GOT3 (cell line): ENCODE results near the gene DOCK2.
"Not testable (repeated sequence)": the region's sequence is repeated elsewhere in the genome, so short reads cannot be mapped to it uniquely, and the experiment has no call there.

Experiments
- DNase-seq: peaks from one replicate; lab custom pipeline; 2025; ENCODE audit warnings: mixed read lengths; lab: John Stamatoyannopoulos, UW

Gene DOCK2

GRCh38 chr5:169943026-169943425, 306.0 kb downstream of the DOCK2 start:
- DNase-seq: no peak

- DNase-seq: no peak
These were observed 307.0 kb downstream of the DOCK2 start for GRCh38 chr5:169944115-169944514.

DNA sequence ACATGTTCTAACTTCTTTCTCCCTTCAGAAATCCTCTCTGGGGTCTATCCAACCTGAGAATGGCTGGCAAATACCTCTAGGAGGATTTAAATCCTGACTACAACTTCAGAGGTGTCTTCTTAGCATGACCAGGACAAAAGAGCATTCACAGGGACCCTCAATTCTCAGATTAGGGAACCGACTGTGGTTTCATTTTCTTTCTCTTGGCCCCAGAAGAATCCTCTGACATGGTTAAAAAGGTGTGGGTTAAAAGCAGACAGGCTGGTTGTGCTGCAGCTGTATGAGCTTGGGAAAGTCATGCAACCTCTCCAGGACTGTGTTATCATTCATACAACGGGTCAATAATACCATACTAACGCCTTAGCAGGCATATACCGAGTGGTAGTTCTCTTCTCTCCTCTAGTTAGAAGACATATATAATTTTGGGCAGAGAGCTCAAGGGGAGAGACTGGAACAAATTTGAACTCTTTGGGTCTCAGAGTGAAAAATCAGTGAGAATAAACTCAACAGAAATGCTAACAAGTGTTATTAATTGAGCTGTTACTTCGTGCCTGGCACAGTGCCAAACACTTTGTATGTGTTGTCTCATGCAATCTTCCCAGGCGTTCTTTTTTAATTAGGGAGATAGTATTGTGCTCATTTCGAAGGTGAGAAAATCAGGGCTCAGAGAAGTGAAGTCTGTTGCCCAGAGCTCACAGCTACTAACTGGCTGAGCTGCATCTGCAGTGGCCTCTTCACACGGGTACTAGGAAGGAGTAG, 308.0 kb downstream of the DOCK2 start:
- DNase-seq: no peak

- DNase-seq: peak; percentile 57
These were observed 308.8 kb downstream of the DOCK2 start for GRCh38 chr5:169945831-169946261.

DNA sequence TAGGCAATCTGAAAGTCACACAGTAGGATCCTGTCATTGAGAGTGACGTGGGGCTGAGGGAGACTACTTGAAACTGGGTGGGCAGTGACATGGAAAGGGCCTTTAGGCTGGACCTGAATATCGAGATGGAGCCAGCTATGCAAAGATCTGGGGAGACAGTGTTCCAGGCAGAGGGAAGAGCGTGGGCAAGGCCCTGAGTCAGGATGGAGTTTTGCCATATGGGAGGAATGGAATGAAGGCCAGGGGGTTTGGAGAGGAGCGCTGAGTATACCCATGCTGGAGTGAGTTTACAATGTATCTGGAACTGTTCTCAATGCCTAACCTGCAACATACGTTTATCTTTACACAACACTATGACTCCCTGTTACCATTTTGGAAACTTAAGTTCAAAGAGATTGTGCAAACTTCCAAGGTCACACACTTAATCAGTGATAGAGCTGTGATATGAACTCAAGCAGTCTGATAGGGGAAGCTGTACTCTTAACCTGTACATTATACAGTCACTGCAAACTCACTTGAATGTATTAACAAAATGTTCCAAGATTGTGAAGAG, 309.7 kb downstream of the DOCK2 start:
- no peak for DNase-seq

GRCh38 chr5:169950333-169950732, 313.3 kb downstream of the DOCK2 start:
- DNase-seq: no peak

- DNase-seq: not testable (repeated sequence)
These were observed 316.1 kb downstream of the DOCK2 start for GRCh38 chr5:169953196-169953595.

DNA sequence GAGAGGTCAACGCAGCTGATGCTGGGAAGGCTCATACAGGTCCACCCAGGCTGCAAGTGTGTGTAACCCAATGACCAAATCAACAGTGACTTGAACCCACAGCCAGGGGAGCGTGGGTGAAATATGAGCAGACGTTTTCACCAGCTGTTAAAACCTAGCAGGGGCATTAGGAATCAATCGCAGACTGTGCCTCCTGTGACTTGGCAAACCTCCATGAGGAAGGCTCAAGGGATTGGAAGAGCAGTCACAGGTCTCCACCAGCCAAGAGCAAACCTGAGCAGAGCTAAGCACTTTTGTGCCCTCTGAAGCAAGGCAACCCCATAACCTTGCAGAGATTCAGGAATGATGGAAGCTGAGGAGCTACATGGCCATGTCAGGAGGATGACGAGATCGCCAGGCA, 317.7 kb downstream of the DOCK2 start:
- no peak for DNase-seq

DNA sequence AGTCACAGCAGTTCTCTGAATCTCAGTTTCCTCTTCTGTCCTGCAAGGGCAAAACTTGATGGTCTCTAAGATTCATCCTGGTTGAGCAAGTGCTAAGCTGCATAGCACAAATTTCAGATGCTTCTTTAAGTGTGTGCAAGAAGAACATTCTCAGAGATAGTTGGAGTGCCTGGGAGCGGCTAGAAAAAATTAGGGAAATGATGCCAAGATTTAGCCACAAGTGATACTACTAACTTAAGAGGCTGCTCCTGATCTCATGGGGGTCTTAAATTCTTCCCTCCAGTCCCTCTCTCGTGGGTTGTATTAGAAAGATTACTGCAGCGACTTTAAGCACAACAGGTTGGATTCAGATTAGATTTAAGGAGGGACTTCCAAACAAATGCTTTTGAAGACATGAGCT, 319.1 kb downstream of the DOCK2 start:
- DNase-seq: no peak

- DNase-seq: no peak
These were observed 319.7 kb downstream of the DOCK2 start for GRCh38 chr5:169956756-169957155.

GRCh38 chr5:169958278-169958677, 321.2 kb downstream of the DOCK2 start:
- no peak for DNase-seq

DNA sequence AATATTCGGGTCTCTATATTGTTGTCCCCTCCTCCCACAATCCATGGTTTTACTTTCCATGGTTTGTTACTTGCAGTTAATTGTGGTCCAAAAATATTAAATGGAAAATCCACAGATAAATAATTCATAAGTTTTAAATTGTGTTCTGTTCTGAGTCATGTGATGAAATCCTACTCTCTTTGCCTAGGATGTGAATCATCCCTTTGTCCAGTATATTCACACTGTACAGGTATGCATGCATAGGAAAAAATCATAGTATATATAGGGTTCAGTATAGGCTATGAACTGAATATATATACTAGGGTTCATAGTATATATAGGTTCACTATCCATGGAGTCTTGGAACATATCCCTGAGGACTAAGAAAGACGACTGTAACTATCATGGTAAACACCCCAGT, 323.6 kb downstream of the DOCK2 start:
- no peak for DNase-seq

DNA sequence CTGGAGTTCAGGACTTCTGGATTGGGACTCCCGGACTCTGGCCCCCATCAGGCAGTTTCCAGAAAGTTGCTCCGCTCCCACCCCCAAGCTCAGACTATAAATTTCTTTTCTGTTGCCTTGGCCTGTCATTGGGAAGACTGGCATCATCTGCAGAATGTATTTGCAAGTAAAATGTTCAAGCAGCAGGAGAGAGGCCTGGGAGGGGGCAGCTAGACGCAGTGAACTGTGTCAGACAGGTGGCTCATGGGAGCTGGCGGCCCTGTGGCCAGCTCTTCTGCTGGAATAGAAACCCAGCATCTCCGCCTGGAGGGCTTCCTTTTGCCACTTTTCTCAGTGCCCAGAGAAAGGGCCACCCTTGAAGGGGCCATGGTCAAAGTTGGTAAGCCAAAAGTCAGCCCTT, 327.2 kb downstream of the DOCK2 start:
- DNase-seq: no peak

- no peak for DNase-seq
These were observed 333.3 kb downstream of the DOCK2 start for GRCh38 chr5:169970339-169970738.

DNA sequence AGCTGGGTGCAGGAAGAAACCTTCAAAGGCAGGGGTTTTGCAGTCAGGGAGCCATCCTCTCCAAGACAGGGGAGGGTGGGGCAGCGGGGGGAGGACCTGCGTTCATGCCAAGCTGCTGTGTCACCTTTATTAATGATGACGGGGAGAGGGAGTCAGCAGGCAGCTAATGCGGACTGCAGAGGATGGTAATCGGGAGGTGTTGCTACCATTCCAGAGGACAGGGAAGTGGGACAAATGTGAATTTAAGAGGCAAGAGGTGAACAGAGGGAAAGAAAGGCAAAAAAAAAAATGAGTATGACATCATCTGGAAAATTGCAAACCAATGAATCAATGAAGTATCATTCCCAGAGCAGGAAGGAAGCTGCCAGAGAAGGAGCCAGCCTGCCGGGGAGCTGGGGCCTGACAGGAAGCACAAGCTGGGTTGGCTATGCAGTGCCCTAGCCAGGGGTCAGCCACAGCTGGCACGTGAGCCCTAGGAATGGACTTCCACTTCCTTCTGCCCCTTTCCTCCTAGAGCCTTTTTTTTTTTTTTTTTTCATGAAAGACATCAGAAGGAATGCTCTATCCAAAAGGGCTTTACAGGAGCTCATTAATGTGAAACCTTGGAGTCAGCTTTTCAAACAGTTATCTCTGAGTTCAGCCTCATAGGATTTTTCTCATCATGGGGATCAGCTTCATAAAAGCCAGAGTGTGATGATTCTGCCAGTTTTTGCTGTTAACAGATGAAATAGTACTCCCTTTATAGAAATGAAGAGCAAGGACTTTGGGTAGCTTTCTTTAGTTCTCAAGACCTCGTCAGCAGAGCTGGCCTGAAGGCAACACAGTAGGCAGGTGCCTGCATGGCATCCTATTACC, 334.1 kb downstream of the DOCK2 start:
- DNase-seq: peak; percentile 13

DNA sequence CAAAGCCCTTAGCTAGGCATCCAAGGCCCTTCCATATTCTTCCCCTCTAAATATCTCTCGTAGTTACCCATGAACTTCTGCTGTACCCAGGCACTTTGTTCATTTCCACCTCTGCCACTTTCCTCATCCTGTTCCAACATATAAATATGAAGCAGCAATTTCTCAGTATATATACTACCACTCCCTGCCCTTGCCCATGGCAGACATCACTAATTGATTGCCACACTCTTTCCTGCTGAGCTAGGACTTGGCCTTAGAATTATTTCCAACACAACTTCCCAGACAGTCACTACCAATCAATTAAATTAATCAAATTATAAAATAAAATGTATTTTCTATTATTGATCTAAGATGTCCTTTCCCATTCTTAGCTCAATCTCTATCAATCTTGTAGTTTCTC, 334.7 kb downstream of the DOCK2 start:
- no peak for DNase-seq

DNA sequence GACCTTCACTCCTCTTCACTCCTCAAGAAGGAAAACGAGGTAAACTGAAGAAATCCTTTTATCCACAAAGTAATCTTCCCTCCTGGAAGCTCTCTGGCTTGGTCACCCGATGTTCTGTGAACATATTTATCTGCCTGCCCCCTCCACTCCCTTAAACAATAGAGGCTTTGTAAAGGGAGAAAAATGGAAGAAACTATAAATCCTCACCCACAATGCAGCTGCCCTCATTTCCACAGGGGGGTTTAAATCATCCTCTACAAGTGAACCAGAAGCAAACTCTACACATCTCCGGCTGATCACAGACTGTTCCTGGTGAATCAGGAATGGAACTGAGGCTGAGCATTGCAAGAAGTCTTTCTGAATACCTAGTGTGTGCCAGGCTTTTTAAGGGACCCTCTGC, 336.0 kb downstream of the DOCK2 start:
- DNase-seq: no peak

DNA sequence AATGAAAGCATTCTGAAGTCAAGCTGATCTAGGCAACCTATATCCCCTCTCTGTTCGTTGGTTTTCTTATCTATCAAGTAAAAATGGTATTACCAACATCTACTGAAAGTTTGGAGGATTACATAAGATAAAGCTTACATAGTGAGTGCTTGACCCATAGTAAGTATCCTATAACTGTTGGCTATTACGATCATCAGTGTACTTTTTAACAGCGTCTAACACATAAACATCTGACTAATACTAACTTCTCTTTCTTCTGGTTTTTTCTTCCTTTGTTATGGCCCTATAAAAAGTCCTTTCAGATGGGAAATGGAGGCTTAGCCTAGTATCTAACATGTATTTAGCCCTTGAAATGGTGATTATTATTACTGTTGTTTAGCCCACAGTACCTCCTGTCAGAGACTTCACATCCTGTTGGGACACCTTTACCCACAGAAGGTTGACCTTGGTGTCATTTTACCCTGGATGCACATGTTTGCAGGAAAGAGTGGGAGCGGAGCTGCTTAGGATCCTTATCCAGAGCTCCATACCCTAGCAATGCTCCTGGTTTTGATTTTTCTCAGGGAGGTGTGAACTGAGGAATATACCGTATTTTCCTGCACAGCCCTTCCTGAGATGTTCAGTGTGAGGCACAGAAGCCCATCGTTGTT, 337.2 kb downstream of the DOCK2 start:
- DNase-seq: no peak

DNA sequence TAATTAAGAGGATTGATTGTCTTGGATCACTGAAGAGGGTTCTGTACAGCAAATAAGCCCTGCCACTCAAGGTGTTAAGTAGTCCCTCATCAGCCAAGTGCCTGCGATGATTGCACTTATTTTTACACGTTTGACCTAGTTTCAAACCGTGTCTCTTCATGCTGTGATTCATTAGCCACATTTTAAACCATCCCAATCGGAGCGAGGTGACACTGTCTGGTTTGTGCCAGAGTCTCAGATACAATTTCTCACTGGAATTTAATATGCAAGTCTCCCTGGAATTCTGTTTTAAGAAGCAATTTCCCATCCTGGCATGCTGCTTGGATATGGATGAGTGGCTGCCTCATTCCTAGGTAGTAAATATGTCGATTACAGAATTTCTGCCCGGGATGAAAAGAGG, 341.6 kb downstream of the DOCK2 start:
- DNase-seq: no peak

DNA sequence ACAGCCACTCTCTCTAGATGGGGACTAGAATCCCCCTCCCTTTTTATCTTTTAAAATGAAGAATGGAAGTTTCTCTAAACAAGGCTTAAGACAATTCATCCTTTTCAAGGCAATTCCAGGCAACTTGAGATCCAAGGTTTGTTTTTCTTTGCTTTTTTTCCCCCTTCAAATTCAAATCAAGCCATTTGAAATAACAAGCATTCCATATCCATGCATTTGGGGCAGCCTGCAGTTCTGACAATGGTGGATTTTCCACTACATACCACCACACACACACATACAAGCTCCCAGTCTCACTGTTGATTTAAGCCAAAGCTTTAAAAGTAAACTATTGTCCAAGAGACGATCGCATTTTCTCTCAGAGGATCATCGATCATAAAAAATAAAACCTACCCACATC, 342.8 kb downstream of the DOCK2 start:
- DNase-seq: no peak

DNA sequence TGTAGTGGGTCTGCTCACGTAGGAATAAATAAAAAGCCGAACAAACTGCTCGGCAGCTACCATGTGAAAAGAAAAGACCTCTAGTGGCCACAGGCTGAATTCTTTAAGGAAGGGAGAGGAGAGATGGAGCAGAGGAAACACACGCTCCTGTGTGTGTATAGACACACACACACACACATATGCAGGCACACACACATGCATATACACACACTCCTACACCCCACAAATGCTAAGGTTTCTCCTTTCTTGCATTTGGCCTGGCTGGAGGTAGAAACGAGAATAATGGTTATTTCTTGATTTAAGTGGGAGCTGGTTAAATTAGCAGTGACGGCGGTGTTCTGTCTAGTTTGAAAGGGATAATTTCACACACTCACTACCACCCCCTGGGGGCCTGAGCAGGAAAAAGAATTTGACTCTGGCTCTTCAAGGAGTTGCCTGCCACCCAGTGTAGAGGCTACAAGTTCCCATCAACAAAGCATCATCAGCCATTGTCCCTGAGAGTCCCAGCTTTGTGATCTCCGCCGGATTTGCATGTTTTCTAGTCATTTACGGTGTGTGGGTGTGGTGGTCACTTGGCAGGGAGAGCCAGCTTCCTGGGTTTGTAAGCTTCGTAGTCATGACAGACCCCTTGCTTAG, 343.5 kb downstream of the DOCK2 start, which contains the start of gene INSYN2B:
Gene INSYN2B, minus strand, starts transcription at position 78 of the 636 bp plus-strand sequence. CDS start 96,597 bp downstream, outside the sequence.
- DNase-seq: peak; percentile 74

DNA sequence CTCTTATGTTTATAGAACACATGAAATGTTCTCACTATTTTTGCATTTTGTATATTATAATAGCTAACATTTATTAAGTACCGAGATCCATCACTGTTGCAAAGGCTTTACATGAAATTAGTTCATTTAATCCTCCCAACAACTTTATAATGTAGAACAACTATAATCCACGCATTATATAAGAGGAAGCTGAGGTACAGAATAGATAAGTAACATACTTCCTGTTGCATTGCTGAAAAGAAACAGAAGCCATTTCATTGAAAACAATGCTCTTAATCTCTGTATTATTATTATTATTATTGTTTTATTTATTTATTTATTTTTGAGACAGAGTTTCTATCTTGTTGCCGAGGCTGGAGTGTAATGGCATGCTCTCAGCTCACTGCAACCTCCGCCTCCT, 351.1 kb downstream of the DOCK2 start:
- DNase-seq: no peak
